GF-D8 (cell line): ENCODE results near the gene ZBED4.

Experiments
- DNase-seq: peaks from one replicate; lab custom pipeline; 2025; lab: John Stamatoyannopoulos, UW

ZBED4 gene

DNA sequence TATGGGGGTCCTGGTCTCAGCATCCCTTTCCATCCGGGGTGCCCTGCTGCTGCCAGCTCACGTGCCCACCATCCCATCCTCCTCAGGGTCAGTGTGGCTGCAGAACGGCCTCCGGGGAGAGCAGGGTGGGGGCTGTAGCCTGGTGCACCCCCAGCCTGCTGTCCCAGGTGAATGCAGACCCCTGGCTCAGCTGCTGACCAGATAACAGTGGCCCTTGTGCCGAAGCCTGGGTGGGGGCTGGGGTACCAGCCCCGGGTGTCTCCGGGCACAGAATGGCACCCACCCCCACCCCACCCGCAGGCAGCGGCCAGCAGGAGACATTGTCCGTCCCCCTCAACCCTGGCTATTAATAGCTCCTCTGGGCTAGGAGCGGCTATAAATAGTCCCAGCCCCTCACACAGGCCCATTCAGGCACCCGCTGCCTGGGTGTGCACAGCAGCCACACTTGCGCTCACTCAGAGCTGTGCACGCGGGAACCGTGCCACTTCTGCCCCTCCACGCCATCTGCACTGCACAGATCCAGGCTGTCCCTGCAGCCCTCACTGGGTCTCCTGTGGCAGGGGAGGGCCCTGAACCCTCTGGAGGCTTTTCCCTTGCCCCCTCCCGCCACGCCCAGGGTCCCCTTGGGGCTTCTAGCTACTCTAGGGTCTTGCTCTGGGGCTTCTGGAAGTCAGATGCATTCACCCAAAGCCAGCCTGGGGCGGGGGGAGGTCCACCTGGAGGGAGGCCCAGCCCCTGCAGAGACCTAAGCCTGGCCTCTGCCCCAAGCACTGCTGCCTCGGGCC is 83.5 kb downstream of the ZBED4 start:
- no peak for DNase-seq

DNA sequence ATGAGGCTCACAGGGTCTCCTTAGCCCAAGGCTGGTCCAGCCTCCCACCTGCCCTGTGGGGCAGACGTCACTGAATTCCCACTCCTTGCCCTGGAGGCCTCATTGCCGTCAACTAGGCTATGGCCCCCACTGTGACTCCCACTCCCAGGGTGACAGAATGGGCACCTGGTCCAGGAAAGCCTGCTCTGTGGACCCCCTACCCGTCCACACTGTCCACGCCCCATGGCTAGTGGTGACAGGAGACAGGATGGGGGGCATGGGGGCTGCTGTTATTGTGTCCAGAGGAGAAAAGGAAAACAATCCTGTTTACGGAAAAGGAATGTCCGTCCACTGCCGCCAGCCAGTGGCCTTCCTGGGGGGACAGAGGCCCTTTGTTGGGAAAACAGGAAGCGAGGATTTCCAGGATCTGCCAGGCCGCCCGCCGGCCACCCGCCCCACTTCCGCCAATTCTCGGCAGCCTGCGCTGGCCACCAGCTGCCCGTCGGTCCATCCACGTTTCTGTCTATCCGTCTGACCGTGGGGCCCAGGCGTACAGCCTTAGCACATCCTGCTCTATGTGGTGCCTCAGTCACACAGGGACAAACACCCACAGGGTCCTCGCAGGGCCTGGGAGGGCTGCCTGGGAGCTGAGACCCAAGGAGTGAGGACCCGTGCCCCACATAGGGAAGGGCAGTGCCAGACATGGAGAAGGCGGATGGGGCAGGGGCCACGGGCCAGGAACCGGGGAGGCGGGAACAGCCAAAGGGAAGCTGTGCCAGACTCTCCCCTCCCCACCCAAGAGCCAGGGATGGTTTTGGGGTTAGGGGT is 84.3 kb downstream of the ZBED4 start:
- no peak for DNase-seq

DNA sequence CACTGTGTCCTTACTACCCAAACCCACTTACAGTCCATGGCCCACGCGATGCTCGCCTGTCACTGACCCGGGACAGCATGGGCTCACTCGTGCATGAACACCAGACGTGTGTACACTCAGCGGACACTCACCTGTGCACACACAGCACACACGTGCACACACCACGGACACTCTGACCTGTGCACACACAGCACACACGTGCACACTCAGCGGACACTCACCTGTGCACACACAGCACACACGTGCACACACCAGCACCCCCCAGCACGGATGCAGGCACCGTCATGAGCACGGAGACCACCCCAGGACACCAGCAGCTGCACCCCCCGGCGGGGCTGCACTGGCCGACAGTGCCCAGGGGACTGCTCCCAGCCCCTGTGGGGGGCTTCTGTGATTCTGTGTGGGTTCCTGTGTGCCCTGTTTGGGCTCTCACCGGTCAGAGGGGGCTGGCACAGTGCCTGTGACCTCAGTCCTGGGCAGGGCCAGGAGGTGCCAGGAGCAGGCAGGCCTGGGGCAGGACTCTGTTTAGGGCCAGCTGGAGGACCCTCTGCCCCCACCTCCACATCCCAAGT is 85.0 kb downstream of the ZBED4 start:
- DNase-seq: no peak
